G401 (cell line): ENCODE measurements around the gene COMMD9. TPM values are rescaled to one million over a fixed set of nuclear protein-coding genes. Genes with fewer than 3 reads are reported as not detected.

Source experiments
- DNase-seq: peaks from one replicate; pipeline ENCODE4 v3.0.0-alpha.2; 2015; ENCODE audit warnings: low spot score
- in situ Hi-C: cut with HindIII; loops from 2 replicates; pipeline ENCODE4 v1.10.0; 2016; ENCODE audit warnings: low sequenced_read_pairs, mixed read lengths
- total RNA-seq: library from RNA; depleted of rRNA; stranded (reverse); fragments of >200 nt; shearing (Covaris generic); gene quantifications from 2 replicates; pipeline ENCODE4 v1.2.3, GENCODE V29; 2014

The COMMD9 gene
- total RNA-seq, 1 experiment from 2014 or later: 112 TPM

- in situ Hi-C loops: no loop called here
- no peak for DNase-seq
Observed at GRCh38 chr11:36264011-36264972, 24.9 kb downstream of the COMMD9 start.

DNA sequence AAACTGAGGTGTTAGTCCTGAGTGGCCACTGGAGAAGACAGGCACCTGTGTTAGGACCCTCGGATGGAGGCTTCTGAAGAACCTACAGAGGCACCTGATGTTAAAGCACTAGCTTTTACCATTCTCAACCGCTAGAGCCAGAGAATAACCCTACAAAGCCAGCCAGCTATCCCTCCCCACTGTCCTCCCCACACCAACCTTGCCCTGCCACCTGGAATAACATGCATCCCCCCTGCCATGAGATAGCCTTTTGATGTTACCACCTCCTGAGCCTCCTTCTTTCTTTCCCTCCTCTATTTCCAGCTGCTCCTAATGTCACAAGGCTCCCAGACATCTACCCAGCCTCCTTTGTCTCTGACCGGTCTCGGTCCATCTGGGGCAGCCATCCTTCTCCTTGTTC lies 28.1 kb downstream of the COMMD9 start:
- DNase-seq: no peak

GRCh38 chr11:36258730-36259360 lies 30.4 kb downstream of the COMMD9 start:
- DNase-seq: peak; percentile 75
- in situ Hi-C loops: loop anchor here (5.0 kb wide), 1 partner anchor 647 kb away; no protein-coding TSS in a partner anchor

More for the DNA sequence above, 28.1 kb downstream of the COMMD9 start:
- in situ Hi-C loops: no loop called here

- DNase-seq: no peak
- in situ Hi-C loops: loop anchor here (5.0 kb wide), 1 partner anchor 645 kb away; no protein-coding TSS in a partner anchor
Observed at GRCh38 chr11:36257351-36257750, 31.9 kb downstream of the COMMD9 start.

DNA sequence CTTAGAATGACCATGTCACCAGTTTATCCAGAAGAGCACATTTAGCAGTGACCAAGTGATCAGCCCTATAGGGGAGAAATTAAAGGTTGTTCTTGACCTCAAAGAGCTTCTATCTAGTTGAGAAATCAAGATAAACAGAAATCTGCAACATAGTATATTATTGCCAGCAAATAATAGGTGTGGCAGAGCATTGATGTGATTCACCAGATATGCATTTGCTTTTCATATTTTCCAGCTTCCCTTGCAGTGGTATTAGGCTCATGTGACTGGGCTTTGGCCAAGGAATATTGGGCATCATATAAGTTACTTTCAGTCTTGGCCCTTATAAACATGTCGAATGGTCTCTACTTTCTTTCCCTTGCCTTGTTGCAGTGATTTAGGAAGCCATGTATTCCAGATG lies 34.5 kb downstream of the COMMD9 start:
- in situ Hi-C loops: loop anchor here (5.0 kb wide), 1 partner anchor 642 kb away; no protein-coding TSS in a partner anchor
- no peak for DNase-seq

DNA sequence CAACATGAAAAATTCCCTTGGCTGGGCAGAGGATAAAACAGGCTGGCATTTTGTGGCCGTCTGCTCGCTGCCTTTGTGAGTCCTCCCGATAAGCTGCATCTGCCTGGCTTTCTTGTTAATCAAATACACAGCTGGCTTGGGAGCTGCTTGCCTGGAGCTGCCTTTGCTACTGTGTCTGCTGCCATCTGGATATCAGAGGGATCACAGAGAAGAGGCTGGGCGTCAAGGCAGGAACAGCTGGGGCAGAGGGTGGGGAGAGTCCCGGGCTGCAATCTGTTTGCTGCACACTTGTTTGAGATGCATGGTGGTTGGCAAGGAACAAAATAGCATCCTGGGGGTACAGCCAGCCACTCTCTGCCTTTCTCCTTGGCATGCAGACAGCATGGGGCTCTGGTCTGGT lies 36.0 kb downstream of the COMMD9 start:
- in situ Hi-C loops: no loop called here
- DNase-seq: no peak

DNA sequence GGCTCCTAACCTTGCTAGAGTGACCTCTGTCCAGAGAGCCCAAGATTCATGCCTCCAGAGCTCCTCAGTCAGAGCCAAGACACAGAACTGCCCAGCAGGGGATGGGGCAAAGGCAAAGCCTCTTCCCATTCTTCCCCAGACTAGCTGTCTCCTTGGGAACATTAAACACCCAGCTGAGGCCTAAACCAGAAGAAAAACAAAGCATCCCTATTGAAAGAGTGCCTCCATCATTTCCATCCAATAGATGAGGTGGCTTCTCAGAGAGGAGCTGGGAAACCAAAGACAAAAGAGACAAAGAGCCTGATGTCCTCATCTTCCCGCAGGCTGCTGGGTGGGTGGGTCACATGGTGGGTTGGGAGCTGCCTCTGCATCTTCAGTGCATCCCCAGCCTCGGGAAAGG lies 37.4 kb downstream of the COMMD9 start:
- no peak for DNase-seq
- in situ Hi-C loops: no loop called here

DNA sequence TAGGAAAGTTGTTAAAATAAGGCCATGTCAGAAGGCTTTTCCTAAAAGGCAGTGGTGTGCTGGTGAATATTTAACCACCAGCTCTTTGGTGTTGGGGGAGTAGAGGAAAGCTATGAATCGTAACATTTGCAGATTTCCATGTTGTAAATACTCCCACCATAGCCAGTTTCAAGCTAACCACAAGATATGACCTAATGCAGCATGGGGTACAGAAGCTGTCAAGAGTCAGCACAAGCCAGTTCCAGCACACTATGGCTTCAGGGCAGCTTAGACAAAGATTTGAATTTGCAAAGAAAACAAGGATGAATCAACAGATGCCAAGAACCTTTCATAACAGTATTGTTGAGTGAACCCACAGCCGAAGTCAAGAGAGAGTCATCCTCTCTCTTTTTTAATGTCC lies 40.0 kb downstream of the COMMD9 start:
- DNase-seq: no peak
- in situ Hi-C loops: no loop called here

GRCh38 chr11:36248436-36248835 lies 40.8 kb downstream of the COMMD9 start:
- no peak for DNase-seq
- in situ Hi-C loops: no loop called here

DNA sequence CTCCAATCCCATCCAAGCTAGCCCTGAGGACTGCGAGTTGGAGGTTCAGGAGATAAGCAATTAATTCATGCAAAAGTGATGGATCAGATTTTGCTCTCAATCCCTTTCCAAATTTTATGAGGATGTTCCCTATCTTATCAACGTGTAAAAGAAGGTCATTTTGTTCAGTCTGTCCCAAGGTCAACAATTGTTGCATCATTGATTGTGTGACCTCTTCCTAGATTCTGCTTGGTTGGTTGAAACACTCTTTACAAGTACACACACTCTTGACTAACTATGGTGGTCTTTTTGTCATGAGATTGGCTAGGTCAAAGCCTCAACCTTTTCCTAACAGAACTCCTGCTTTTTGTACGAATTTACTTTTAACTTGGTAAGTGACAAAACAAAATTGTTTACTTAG lies 41.7 kb downstream of the COMMD9 start:
- DNase-seq: no peak
- in situ Hi-C loops: no loop called here

GRCh38 chr11:36243641-36244040 lies 45.6 kb downstream of the COMMD9 start:
- peak; percentile 82 for DNase-seq
- in situ Hi-C loops: no loop called here

GRCh38 chr11:36241497-36241896 lies 47.7 kb downstream of the COMMD9 start:
- in situ Hi-C loops: no loop called here
- DNase-seq: no peak

DNA sequence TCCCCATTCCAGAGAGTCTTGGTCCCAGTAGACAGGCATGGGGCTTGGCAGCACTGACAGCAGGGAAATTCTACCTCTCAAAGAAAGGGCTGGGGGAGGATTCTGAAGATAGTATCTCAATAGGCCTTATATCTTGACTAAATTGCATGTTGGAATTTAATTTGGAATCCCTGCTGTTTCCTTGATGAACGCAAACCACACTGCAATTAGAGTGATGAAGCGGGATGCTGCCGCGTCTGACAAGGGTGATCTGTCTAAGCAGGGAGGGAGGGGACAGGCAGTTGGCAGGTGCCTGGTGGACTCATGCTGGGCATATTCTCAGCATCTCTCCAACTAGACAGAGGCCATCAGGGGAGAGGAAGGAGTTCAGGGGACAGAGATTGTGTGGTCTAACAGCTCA lies 48.4 kb downstream of the COMMD9 start:
- in situ Hi-C loops: no loop called here
- peak; percentile 70 for DNase-seq

GRCh38 chr11:36240173-36240572 lies 49.1 kb downstream of the COMMD9 start:
- DNase-seq: no peak
- in situ Hi-C loops: no loop called here

DNA sequence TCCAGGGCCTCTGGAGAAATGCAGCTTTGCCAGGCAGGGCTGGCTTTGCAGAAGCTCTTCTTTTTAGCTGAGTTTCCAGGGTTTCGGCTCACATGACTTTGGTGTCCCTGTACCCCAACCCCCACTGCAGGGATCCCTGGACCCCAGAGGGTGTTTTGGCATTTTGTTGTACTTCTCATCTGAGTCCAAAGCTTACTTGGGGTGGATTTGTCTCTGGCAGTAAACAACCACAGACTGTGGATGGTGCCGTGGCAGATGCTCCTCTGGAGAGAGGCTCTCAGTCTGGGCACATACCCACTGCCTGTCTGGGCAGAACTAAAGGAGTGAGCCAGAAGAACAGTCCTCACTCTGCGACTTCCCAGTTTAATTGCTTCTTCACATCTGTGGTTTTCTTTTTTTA lies 49.6 kb downstream of the COMMD9 start:
- peak; percentile 40 for DNase-seq
- in situ Hi-C loops: no loop called here

DNA sequence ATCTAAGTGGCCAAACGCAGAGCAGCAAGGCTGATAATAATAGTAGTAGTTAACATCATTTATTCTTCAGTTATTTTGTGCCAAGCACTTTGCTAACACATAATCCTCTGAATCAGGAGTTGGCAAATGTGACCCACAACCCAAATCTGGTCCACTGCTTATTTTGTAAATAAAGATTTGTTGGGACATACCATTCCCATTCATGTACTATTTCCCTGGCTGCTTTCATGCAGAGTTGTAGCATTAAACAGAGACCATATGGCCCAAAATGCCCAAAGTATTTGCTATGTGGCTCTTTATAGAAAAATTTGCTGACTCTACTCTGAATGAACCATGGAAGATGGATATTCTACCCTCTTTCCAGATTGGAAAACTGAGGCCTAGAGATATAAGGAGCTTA lies 50.3 kb downstream of the COMMD9 start:
- no peak for DNase-seq

DNA sequence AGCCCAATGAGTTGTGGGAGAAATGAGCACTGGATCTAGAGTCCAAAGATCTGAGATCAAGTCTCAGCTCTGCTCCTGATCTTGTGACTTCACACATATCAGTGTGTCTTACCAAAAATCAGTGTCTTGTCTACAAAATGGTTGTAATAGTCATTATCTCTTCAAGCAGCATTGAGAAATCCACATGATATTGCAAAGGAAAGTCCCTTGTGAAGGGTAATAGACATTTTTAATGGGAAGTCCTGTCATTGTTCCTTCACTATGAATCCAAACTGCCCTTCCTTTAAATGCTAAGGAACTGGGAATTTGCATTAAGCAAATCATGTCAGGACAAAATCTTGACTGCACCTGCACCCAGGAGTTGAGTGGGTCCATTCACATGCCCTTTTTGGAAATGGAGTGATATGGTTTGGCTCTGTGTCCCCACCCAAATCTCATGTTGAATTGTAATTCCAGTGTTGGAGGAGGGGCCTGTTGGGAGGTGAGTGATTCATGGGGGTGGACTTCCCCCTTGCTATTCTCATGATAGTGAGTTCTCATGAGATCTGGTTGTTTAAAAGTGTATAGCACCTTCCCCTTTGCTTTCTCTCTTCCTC lies 51.1 kb downstream of the COMMD9 start:
- no peak for DNase-seq
- in situ Hi-C loops: no loop called here

More for the DNA sequence above, 50.3 kb downstream of the COMMD9 start:
- in situ Hi-C loops: no loop called here

GRCh38 chr11:36237391-36237790 lies 51.8 kb downstream of the COMMD9 start:
- no peak for DNase-seq
- in situ Hi-C loops: no loop called here

GRCh38 chr11:36235750-36236149 lies 53.5 kb downstream of the COMMD9 start:
- no peak for DNase-seq
- in situ Hi-C loops: no loop called here

DNA sequence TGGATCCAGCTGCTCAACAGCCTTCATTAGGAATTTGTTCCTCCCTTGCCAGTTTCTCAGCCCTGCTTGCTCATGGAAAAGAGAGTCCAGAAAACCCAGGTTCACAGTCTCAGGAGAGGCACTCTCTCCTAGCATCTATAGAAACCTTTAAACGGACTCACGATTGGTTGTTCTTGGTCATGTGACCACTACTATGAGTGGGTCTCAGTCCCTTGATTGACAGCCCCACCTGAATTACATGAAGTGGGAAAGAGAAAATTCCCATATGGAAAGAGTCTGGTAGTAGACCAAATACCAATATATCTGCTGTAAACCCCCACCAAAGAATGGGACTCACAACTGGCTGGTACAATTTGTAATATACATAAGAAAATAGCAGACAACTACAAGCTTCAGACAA lies 54.4 kb downstream of the COMMD9 start:
- in situ Hi-C loops: no loop called here
- no peak for DNase-seq
